ENCODE measurements around the gene XRRA1. TPM values are rescaled to one million over a fixed set of nuclear protein-coding genes. Genes with fewer than 3 reads are reported as not detected.

XRRA1 gene
- total RNA-seq, 1 donor from 2014 or later, result 8.9 TPM

- no peak overlapping the region for H2AFZ ChIP-seq (ENCODE audit: low read depth, low read length)
- peaks cover 98% of the 10 kb centered on the region for H3K79me2 ChIP-seq (ENCODE audit: insufficient read depth, low read length)
- peaks cover 2% of the 10 kb centered on the region for H3K36me3 Mint-ChIP-seq (ENCODE audit: low read depth, unreplicated experiment)
- no peak overlapping the region for H3K9ac ChIP-seq (ENCODE audit: low read length)
- peaks cover 6% of the 10 kb centered on the region for H3K4me1 ChIP-seq (ENCODE audit: insufficient read depth, low read length)
- no peak overlapping the region for H3K4me3 ChIP-seq (ENCODE audit: insufficient read depth, low read depth, low read length)
- H3K9me3 ChIP-seq (ENCODE audit: insufficient read depth, low read depth, low read length), result no peaks in the 10 kb centered on the region
- H3K27ac Mint-ChIP-seq (ENCODE audit: unreplicated experiment), result no peak overlapping the region
- H3K9me3 Mint-ChIP-seq (ENCODE audit: unreplicated experiment), result no peaks in the 10 kb centered on the region
- H3K36me3 ChIP-seq (ENCODE audit: insufficient read depth, low read length), result peaks cover 11% of the 10 kb centered on the region
- no peak overlapping the region for H3K4me3 Mint-ChIP-seq (ENCODE audit: unreplicated experiment)
- H3K27me3 Mint-ChIP-seq (ENCODE audit: low read depth, unreplicated experiment), result no peaks in the 10 kb centered on the region
- no peak overlapping the region for H3K27ac ChIP-seq (ENCODE audit: low read depth, low read length)
- H3K4me1 Mint-ChIP-seq (ENCODE audit: low read depth, unreplicated experiment), result peaks cover 14% of the 10 kb centered on the region
- DNase-seq (ENCODE audit: low read depth), result no peak
- H3K27me3 ChIP-seq (ENCODE audit: insufficient read depth, low read length), result no peaks in the 10 kb centered on the region
- H4K20me1 ChIP-seq (ENCODE audit: insufficient read depth, low read length), result peaks cover 75% of the 10 kb centered on the region
- H3K4me2 ChIP-seq (ENCODE audit: low read length), result no peak overlapping the region
- TF ChIP-seq EZH2 (IDR thresholded peaks at IDR 0.05; ENCODE audit: insufficient read depth, low read length) (no peak), CTCF (IDR thresholded peaks at IDR 0.05; ENCODE audit: insufficient read depth, low read depth, low read length) (no peak)
- FAIRE-seq, result no peak
Measured at GRCh38 chr11:74953451-74953850, 4.6 kb upstream of the XRRA1 start.

- H3K4me3 ChIP-seq (ENCODE audit: insufficient read depth, low read depth, low read length), result no peak overlapping the region
- TF ChIP-seq EZH2 (IDR thresholded peaks at IDR 0.05; ENCODE audit: insufficient read depth, low read length) (no peak), CTCF (IDR thresholded peaks at IDR 0.05; ENCODE audit: insufficient read depth, low read depth, low read length) (no peak)
- FAIRE-seq (no peak), DNase-seq (ENCODE audit: low read depth) (no peak)
- peaks cover 92% of the 10 kb centered on the region for H3K79me2 ChIP-seq (ENCODE audit: insufficient read depth, low read length)
- H3K4me1 Mint-ChIP-seq (ENCODE audit: low read depth, unreplicated experiment), result peaks cover 9% of the 10 kb centered on the region
- no peak overlapping the region for H3K4me3 Mint-ChIP-seq (ENCODE audit: unreplicated experiment)
- no peak overlapping the region for H3K4me2 ChIP-seq (ENCODE audit: low read length)
- H4K20me1 ChIP-seq (ENCODE audit: insufficient read depth, low read length), result peaks cover 68% of the 10 kb centered on the region
- no peaks in the 10 kb centered on the region for H3K9me3 Mint-ChIP-seq (ENCODE audit: unreplicated experiment)
- H3K27me3 ChIP-seq (ENCODE audit: insufficient read depth, low read length), result no peaks in the 10 kb centered on the region
- no peaks in the 10 kb centered on the region for H3K9me3 ChIP-seq (ENCODE audit: insufficient read depth, low read depth, low read length)
- H3K27ac ChIP-seq (ENCODE audit: low read depth, low read length), result no peak overlapping the region
- peaks cover 9% of the 10 kb centered on the region for H3K4me1 ChIP-seq (ENCODE audit: insufficient read depth, low read length)
- H3K9ac ChIP-seq (ENCODE audit: low read length), result no peak overlapping the region
- H3K27me3 Mint-ChIP-seq (ENCODE audit: low read depth, unreplicated experiment), result no peaks in the 10 kb centered on the region
- H3K36me3 Mint-ChIP-seq (ENCODE audit: low read depth, unreplicated experiment), result peaks cover 2% of the 10 kb centered on the region
- H3K36me3 ChIP-seq (ENCODE audit: insufficient read depth, low read length), result peaks cover 11% of the 10 kb centered on the region
- no peak overlapping the region for H2AFZ ChIP-seq (ENCODE audit: low read depth, low read length)
- H3K27ac Mint-ChIP-seq (ENCODE audit: unreplicated experiment), result no peak overlapping the region
Measured at GRCh38 chr11:74952752-74953151, 3.9 kb upstream of the XRRA1 start.

GRCh38 chr11:74951226-74951625 is 2.3 kb upstream of the XRRA1 start:
- H3K27ac ChIP-seq (ENCODE audit: low read depth, low read length), result no peak overlapping the region
- Mint-ChIP-seq H3K27ac (ENCODE audit: unreplicated experiment) (no peak overlapping the region), H3K27me3 (ENCODE audit: low read depth, unreplicated experiment) (no peaks in the 10 kb centered on the region), H3K9me3 (ENCODE audit: unreplicated experiment) (no peaks in the 10 kb centered on the region), H3K4me3 (ENCODE audit: unreplicated experiment) (peak overlapping the region; percentile 100), H3K4me1 (ENCODE audit: low read depth, unreplicated experiment) (peaks cover 6% of the 10 kb centered on the region), H3K36me3 (ENCODE audit: low read depth, unreplicated experiment) (no peaks in the 10 kb centered on the region)
- DNase-seq (ENCODE audit: low read depth) (no peak), FAIRE-seq (no peak)
- H3K9ac ChIP-seq (ENCODE audit: low read length), result no peak overlapping the region
- TF ChIP-seq EZH2 (IDR thresholded peaks at IDR 0.05; ENCODE audit: insufficient read depth, low read length) (no peak), CTCF (IDR thresholded peaks at IDR 0.05; ENCODE audit: insufficient read depth, low read depth, low read length) (no peak)
- no peaks in the 10 kb centered on the region for H3K9me3 ChIP-seq (ENCODE audit: insufficient read depth, low read depth, low read length)
- H4K20me1 ChIP-seq (ENCODE audit: insufficient read depth, low read length), result peaks cover 54% of the 10 kb centered on the region
- H2AFZ ChIP-seq (ENCODE audit: low read depth, low read length), result no peak overlapping the region
- H3K36me3 ChIP-seq (ENCODE audit: insufficient read depth, low read length), result peaks cover 11% of the 10 kb centered on the region
- H3K4me3 ChIP-seq (ENCODE audit: insufficient read depth, low read depth, low read length), result peak overlapping the region; percentile 98
- no peaks in the 10 kb centered on the region for H3K27me3 ChIP-seq (ENCODE audit: insufficient read depth, low read length)
- H3K79me2 ChIP-seq (ENCODE audit: insufficient read depth, low read length), result peaks cover 77% of the 10 kb centered on the region
- H3K4me2 ChIP-seq (ENCODE audit: low read length), result peak overlapping the region; percentile 95
- peaks cover 9% of the 10 kb centered on the region for H3K4me1 ChIP-seq (ENCODE audit: insufficient read depth, low read length)

Measured in astrocyte (in vitro differentiated cells and primary cell).